ENCODE data around the gene DYNC1I1.

Gene DYNC1I1

DNA sequence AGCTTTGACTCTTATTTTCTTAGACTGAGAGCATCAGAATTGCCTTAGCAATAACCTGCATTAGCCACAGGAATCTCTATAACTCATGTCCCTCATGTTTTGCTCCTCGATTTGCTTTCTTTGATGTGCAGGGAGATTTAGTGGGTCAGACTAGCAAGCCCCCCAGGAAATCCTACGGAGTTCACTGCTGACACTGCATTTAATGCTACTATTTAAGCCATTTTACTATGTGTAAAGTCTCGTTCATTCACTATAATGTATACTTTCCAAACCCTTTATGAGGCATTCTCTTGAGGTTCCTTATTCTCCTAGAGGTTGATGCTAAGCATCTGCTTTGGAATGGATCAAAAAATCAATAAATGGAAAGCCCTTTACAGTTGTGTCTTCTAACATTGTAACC, 28.4 kb downstream of the DYNC1I1 start:
- Histone ChIP-seq H3K9me2 (replicated peaks; ENCODE audit: insufficient read depth, low read length) (no peaks in the 10 kb centered on the region), H2AFZ (ENCODE audit: low read depth, low read length, severe bottlenecking) (no peak overlapping the region), H3K4me2 (ENCODE audit: low read depth, low read length, poor library complexity, severe bottlenecking) (no peak overlapping the region), H3K9ac (ENCODE audit: low read length) (no peak overlapping the region), H3K27me3 (ENCODE audit: low read length) (no peaks in the 10 kb centered on the region), H3K27ac (ENCODE audit: low read depth, low read length) (no peak overlapping the region), H4K20me1 (ENCODE audit: low read depth, low read length) (no peaks in the 10 kb centered on the region), H3K79me2 (ENCODE audit: insufficient read depth, low read length) (no peaks in the 10 kb centered on the region), H3K9me3 (ENCODE audit: insufficient read depth, low read length) (no peaks in the 10 kb centered on the region), H3F3A (ENCODE audit: insufficient read depth) (no peaks in the 10 kb centered on the region), H3K36me3 (ENCODE audit: low read length) (no peaks in the 10 kb centered on the region), H3K4me3 (ENCODE audit: insufficient read depth, low read length, poor library complexity, severe bottlenecking) (no peak overlapping the region)
- TF ChIP-seq EZH2phosphoT487 (conservative IDR thresholded peaks at IDR 0.05; ENCODE audit: low read length) = no peak
- TF ChIP-seq, protein P1, sequence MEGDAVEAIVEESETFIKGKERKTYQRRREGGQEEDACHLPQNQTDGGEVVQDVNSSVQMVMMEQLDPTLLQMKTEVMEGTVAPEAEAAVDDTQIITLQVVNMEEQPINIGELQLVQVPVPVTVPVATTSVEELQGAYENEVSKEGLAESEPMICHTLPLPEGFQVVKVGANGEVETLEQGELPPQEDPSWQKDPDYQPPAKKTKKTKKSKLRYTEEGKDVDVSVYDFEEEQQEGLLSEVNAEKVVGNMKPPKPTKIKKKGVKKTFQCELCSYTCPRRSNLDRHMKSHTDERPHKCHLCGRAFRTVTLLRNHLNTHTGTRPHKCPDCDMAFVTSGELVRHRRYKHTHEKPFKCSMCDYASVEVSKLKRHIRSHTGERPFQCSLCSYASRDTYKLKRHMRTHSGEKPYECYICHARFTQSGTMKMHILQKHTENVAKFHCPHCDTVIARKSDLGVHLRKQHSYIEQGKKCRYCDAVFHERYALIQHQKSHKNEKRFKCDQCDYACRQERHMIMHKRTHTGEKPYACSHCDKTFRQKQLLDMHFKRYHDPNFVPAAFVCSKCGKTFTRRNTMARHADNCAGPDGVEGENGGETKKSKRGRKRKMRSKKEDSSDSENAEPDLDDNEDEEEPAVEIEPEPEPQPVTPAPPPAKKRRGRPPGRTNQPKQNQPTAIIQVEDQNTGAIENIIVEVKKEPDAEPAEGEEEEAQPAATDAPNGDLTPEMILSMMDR (IDR thresholded peaks at IDR 0.05; ENCODE audit: insufficient read depth, low read length, poor library complexity, severe bottlenecking) = no peak

DNA sequence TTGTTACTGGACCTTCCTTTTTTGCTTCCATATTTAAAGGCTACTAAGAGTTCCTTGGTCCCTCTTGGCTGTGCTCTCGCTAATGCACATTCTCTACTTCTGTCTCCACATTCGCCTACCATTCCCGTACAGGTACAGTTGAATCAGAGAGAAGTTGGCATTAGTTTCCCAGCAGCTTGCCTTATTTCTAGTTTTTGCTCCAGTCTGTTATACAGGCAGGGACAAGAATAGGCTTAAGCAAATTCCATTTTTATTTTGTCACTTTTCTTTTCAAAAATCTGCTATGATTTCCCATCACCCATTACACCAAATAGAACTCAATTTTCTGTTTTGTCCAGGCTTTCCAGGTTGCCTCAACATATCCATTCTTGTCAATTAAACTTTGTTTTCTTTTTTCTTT, 29.9 kb downstream of the DYNC1I1 start:
- no peaks in the 10 kb centered on the region for H3F3A ChIP-seq (ENCODE audit: insufficient read depth)
- no peak overlapping the region for H3K27ac ChIP-seq (ENCODE audit: low read depth, low read length)
- no peaks in the 10 kb centered on the region for H4K20me1 ChIP-seq (ENCODE audit: low read depth, low read length)
- TF ChIP-seq EZH2phosphoT487 (conservative IDR thresholded peaks at IDR 0.05; ENCODE audit: low read length) = no peak
- TF ChIP-seq, protein P1 (IDR thresholded peaks at IDR 0.05; ENCODE audit: insufficient read depth, low read length, poor library complexity, severe bottlenecking) = no peak
- no peaks in the 10 kb centered on the region for H3K36me3 ChIP-seq (ENCODE audit: low read length)
- H3K4me2 ChIP-seq (ENCODE audit: low read depth, low read length, poor library complexity, severe bottlenecking) = no peak overlapping the region
- H3K79me2 ChIP-seq (ENCODE audit: insufficient read depth, low read length) = no peaks in the 10 kb centered on the region
- H2AFZ ChIP-seq (ENCODE audit: low read depth, low read length, severe bottlenecking) = no peak overlapping the region
- H3K9ac ChIP-seq (ENCODE audit: low read length) = no peak overlapping the region
- H3K9me3 ChIP-seq (ENCODE audit: insufficient read depth, low read length) = no peaks in the 10 kb centered on the region
- H3K4me3 ChIP-seq (ENCODE audit: insufficient read depth, low read length, poor library complexity, severe bottlenecking) = no peak overlapping the region
- no peaks in the 10 kb centered on the region for H3K27me3 ChIP-seq (ENCODE audit: low read length)
- no peaks in the 10 kb centered on the region for H3K9me2 ChIP-seq (replicated peaks; ENCODE audit: insufficient read depth, low read length)

DNA sequence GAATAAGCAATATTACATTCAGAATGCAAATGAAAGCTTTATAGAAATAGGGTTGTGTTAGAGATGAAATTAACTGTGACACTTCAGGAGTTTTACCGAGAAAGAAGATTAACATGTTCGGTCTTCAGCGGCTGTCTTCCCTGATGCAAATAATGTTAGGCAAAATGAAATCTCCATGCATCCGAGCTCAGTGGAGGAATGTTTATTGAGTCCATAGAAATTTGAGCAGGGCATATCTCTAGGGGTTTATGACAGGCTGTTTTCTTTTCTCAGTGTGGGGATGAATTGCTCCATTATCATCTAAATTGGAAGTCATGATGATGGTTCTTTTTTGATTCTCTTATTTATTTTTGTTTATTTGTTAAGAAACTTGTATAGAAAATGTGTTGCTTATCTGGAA, 31.7 kb downstream of the DYNC1I1 start:
- H3K79me2 ChIP-seq (ENCODE audit: insufficient read depth, low read length) = no peaks in the 10 kb centered on the region

More for the DNA sequence above, 31.7 kb downstream of the DYNC1I1 start:
- Histone ChIP-seq H3K9ac (ENCODE audit: low read length) (no peak overlapping the region), H4K20me1 (ENCODE audit: low read depth, low read length) (no peaks in the 10 kb centered on the region), H3K27ac (ENCODE audit: low read depth, low read length) (no peak overlapping the region), H3K9me3 (ENCODE audit: insufficient read depth, low read length) (no peaks in the 10 kb centered on the region), H3K27me3 (ENCODE audit: low read length) (no peaks in the 10 kb centered on the region), H3K9me2 (replicated peaks; ENCODE audit: insufficient read depth, low read length) (no peaks in the 10 kb centered on the region), H3K4me2 (ENCODE audit: low read depth, low read length, poor library complexity, severe bottlenecking) (no peak overlapping the region), H3F3A (ENCODE audit: insufficient read depth) (no peaks in the 10 kb centered on the region), H3K4me3 (ENCODE audit: insufficient read depth, low read length, poor library complexity, severe bottlenecking) (no peak overlapping the region), H2AFZ (ENCODE audit: low read depth, low read length, severe bottlenecking) (no peak overlapping the region), H3K36me3 (ENCODE audit: low read length) (no peaks in the 10 kb centered on the region)
- TF ChIP-seq, protein P1 (IDR thresholded peaks at IDR 0.05; ENCODE audit: insufficient read depth, low read length, poor library complexity, severe bottlenecking) = no peak
- no peak for TF ChIP-seq EZH2phosphoT487 (conservative IDR thresholded peaks at IDR 0.05; ENCODE audit: low read length)
